Measurements from ENCODE around the gene TMEM252.

- TF ChIP-seq CTCF (IDR thresholded peaks at IDR 0.05): no peak
- no peak for TF ChIP-seq POLR2A (IDR thresholded peaks at IDR 0.05)
Measured at GRCh38 chr9:68488126-68488525, 52.6 kb downstream of the TMEM252 start.

Measured in lower leg skin (tissue), 3 donors.